HG03558 (cell line): ENCODE measurements around the gene STK33.
"Not testable (repeated sequence)": the region's sequence is repeated elsewhere in the genome, so short reads cannot be mapped to it uniquely, and the experiment has no call there.

ENCODE experiments used
- ATAC-seq: cut with Tn5 transposase; IDR thresholded peaks from one replicate; pipeline ENCODE4 v1.9.1; 2021; ENCODE audit warnings: moderate number of reproducible peaks; ENCODE audit not compliant: unreplicated experiment; ENCODE audit errors: extremely low read depth

The STK33 gene

DNA sequence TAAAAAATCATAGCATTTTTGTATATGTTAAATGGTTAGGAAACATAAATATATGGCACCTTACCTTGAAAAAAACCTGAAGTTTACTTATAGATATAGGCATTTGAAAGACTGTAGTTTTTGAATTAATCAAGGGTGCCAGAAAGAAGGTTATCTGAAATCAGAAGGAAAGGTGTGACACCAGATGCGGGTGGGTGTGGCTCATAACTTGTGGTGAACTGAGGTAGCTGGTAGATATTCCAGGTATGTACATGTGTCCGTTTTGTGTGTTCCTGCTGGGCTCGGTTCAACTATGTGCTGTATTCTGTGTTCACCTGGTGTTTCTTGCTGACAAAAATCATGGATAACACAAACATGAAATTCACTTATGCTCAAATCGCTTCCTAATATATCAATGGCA is 35.6 kb downstream of the STK33 start:
- no peak for ATAC-seq

DNA sequence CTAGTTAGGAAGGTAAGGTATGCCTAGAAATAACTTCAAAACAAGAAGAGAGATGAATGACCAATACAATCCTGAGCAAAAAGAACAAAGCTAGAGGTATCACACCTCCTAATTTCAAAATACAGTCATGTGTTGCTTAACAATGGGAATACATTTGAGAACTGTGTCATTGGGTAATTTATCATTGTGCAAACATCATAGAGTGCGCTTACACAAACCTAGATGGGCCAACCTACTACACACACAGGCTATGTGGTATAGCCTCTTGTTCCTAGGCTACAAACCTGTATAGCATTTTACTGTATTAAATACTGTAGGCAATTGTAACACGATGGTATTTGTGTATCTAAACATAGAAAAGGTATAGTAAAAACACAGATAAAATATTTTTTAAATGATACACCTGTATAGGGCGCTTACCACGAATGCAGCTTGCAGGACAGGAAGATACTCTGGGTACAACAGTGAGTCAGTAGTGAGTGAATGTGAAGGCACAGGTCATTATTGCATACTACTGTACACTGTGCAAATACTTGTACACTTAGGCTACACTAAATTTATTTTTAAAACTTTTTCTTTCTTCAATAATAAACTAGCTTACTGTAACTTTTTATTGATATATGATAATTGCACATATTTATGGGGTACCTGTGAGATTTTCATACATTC is 48.2 kb downstream of the STK33 start:
- ATAC-seq = no peak

DNA sequence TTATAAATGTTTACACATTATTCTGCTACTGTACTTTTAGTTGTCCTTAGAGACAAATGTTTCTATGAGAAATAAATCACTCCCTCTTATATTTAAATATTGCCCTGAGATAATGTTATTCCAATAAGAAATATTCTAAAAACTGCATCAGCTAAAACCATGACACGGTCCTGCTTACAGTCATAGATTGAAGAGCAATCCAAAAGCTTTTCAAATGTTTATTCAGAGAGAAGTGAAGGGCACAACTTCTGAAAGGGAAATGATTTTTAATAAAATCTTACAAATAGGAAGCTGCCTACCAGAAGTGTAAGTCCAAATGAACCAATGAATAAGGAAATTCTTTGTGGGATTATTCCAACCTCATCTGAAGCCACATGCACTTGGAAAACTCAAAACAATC is 49.2 kb downstream of the STK33 start:
- ATAC-seq = no peak

DNA sequence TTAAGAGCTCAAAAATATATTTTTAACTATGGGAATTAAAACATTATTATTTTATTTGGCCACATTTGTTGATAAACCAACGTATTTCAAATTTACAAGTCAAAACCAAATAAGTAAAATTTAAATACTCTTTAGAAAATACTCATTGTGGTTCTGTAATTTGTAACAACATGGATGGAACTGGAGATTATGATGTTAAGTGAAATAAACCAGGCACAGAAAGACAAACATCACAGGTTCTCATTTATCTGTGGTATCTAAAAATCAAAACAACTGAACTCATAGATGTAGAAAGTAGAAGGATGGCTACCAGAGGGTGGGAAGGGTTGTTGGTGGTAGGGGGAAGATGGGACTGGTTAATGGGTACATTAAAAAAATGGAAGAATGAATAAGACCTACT is 50.8 kb downstream of the STK33 start:
- ATAC-seq = no peak

DNA sequence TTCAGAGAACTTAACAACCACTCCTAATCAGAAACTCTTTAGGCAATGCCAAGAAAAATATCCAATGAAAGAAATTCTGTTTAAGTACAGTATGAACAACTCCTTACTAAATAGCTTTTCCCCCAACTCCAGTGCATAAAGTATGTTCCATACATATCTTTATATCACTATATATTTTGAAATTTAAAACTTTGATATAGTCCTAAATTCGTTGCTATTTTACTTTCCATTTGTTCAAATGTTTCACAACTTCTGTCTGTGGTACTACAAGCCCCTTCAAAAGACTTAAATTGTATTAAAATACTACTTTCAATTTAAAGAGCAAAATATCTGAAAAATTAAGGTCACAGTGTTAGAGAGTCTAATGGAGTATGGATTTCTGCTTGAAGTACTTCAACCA is 52.6 kb downstream of the STK33 start:
- ATAC-seq = no peak

DNA sequence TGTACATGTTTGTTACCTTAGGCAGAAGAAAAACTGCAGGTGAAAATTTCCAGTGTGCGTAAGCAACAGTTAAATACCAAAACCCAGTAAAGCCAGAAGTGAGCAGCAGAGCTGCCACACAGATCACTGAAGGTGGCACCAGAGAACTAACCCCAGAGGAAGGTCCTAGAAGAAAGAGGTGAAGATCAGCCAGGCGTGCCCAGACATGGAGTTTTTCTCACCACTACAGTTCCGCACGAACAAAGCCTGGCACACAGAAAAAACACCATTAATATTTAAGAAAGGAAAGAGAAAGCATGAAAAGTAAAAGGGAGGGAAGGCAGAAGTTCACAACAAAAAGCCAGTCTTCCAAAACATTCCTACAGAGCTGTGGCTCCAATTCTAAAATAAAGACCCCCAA is 60.7 kb downstream of the STK33 start:
- peak; percentile 76 for ATAC-seq

DNA sequence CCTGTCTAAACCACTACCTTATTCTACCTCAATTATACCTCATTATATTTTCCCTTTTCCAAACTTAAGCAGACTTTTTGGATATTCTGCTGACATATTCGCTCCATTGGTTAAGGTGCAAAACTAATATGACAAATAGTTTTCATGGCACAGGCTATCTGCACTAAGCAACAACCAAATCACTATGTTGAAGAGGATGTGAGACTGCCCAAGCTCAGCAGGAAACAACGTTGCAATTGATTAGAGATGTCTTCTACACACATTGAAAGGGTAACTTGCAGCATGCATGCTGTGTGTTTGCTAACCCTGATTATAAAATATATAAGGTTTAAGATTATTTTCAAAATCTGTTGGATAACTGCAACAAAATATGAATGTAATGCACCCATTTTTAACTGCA is 61.6 kb downstream of the STK33 start:
- ATAC-seq = peak; percentile 32

DNA sequence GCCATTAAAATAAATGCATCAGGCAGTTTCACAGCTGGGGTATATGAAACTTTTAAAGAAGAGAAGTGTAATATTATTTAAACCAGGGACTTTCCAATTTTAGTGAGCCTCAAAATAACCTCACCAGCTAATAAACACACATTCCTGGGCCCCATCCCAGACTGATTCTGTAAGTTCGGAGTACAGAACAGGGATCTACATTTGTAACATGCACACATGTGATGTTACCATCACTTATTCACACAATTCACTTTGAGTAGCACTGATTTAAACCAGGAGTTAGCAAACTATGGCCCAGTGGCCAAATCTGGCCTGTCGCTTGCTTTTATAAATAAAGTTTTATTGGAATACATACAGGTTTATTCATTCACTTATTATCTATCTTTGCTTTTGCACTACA is 62.0 kb downstream of the STK33 start:
- ATAC-seq = no peak

DNA sequence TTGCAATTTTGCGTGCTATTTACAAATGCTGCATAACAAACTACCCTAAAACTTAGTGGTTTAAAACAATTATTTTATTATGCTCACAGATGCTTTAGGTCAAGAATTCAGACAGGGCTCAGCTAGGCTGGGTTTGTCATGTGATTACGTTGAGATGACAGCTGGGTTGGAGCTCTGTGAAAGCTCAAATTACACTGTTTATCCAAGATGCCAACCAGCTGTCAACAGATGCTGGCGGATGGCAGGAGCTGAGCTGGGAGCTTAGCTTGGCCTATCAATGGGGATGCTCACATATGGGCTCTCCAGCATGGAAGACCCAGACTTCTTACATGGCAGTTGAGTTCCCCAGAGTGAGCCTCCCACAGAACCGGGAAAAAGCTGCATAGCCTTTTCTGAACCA is 62.7 kb downstream of the STK33 start:
- no peak for ATAC-seq

DNA sequence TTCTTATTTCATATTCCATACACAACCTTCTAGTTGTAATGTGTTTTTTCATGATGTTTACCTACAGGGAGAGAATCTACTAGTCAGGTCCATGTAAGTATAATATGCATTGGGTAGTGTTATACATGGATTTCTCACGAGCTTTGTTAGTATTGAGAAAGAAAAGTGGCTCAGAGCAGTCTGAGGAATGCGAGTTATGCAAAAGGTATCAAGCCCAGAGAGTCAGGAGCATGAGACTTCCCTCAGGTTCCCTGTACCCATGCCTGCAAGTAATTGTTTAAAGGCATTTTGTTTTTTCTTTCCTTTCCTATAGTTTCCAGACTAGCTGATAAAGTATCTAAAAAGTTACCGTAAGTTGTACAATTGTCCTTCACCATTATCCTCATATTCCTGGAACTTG is 66.1 kb downstream of the STK33 start:
- no peak for ATAC-seq

DNA sequence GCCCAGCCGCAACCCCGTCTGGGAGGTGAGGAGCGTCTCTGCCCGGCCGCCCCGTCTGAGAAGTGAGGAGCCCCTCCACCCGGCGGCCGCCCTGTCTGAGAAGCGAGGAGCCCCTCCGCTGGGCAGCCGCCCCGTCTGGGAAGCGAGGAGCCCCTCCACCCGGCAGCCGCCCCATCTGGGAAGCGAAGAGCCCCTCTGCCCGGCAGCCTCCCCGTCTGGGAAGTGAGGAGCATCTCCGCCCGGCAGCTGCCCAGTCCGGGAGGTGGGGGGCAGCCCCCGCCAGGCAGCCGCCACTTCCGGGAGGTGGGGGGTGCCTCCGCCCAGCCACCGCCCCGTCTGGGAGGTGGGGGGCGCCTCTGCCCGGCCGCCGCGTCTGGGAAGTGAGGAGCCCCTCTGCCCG is 70.6 kb downstream of the STK33 start:
- no peak for ATAC-seq

DNA sequence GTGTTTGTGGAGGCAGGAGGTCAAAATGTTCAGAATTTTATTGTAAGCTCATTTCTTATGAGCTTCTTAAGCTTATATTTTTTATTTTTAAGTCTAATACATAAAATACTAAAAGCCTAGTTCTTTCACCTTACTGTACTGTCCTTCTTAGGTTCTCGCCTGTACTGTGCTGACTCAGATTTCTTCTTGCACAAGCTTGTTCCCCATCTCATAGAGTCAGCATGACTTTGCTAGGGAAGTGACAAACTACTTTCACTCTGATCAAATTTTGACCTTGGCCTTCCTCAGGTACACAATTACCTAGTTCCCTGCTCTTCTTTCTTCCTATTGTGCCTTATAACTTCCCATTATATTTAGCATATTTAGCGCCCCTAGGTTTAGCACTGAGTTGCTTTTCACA is 81.5 kb downstream of the STK33 start:
- ATAC-seq = no peak

DNA sequence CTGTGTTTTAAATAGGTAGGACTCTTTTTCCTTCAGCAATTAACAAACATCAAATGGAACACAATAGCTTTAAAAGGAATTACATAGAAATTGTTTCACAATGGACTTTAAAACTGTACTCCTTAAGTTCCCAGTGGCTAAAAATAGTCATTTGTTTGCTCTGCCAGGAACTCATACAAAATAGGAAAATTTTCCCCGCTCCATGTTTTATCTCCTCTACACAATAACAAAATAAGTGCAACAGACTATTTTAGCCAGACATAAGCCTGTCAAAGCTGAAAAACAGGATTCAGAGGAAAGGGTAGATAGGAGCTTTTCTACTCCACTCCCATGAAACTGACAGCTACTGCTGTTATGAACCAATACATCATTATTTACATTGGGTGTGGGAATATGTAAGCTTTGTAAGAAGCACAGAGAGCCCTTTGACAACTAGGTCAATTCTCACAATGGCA is 90.1 kb downstream of the STK33 start:
- no peak for ATAC-seq

DNA sequence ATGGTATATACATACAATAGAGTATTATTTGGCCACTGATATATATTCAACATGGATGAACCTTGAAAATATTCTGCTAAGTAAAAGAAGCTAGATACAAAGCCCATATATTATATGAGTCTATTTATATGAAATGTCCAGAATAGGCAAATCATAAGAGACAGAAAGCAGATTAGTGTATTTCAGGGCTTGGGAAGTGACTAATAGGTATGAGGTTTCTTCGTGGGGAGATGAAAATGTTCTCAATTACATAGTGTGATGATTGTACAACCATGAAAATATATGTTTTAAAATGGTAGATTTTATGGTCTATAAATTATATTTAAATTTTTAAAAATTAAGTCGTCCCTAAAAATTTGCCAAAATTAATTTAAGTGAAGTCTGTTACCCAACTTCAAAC is 92.2 kb downstream of the STK33 start:
- no peak for ATAC-seq

DNA sequence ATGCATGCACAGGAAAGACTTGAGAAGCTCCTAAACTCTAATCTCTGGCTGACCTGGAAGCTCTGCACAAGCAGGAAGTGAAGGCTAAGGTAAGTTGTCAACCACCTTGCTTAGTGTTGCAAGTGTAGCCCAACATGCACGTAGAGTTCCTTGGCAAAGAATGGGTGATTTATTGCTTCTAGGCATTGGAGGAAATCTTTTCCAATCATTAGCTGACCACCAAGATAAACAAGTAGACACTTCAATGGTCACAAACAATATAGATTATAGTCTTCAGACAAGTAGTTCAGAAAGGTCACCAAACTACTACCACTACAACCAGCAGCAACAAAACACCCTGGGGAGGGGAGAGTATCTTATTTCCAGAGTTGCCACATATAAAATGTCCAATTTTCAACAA is 105.6 kb downstream of the STK33 start:
- no peak for ATAC-seq

DNA sequence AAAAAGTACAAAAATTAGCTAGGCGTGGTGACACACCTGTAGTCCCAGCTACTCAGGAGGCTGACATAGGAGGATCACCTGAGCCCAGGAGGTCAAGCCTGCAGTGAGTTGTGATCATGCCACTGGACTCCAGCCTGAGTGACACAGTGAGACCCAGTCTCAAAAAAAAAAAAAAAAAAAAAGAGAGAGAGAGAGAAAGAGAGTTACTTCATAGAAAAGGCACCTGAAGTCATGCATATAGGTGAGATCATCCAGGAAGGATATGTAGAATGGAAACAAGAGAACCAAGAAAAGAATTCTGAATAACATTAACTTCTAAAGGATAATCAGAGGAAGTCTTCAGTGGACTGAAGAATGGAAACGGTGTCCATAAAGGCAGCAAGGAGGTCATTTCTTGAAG is 106.8 kb downstream of the STK33 start:
- ATAC-seq = no peak

DNA sequence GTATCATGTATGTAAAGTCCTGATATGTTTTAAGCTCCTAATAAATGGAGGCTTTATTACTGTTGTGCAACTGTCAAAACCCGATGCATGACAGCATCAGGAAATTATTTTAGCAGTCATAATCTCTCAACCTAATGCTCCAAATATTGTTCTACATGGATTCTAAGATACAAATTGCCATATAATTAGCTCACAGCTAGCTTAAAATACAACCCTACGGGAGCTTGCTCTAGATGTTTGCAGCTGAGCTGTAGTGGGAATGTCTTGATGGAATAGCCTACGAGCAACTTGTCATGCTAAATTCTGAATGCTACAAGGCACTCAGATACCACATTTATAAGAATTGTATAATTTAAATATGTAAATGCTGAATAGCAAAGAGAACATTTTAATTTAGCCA is 109.8 kb downstream of the STK33 start:
- no peak for ATAC-seq

DNA sequence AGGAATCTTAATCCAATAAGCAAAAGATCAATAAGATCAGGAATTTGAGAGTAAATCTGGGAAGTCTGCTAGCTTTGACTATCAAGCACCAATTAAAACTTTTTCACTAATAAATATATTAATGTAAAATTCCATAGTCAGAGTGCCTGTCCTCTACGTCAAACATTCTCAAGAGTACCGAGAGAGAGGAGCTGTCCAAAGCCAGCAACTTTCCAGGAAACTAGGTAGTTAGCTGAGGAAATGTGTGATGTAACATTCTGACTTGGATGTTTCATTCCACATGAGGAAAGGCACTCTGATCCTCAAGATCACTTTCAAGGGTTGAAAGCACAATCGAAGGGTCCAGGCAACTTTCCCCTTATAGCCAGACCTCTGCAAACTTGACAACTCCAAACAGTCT is 113.2 kb downstream of the STK33 start:
- no peak for ATAC-seq

DNA sequence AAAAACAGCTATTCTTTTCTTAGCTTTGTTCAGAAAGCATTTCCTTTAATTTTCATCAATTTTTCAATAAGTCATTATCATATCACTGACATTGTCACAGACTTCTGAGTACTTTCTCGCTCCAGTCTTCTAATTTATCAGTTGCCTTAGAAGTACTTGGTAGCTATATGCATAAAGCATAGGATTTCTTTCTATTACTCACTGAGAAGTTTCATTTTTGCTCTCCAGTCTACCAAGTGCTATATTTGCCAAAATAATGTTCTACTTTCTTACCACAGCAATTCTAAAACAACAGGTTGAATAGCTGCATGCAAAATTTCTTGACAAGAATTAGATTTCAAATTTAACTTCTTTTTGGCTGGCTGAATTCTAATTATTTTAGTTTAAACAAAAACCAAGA is 116.3 kb downstream of the STK33 start:
- peak; percentile 91 for ATAC-seq

DNA sequence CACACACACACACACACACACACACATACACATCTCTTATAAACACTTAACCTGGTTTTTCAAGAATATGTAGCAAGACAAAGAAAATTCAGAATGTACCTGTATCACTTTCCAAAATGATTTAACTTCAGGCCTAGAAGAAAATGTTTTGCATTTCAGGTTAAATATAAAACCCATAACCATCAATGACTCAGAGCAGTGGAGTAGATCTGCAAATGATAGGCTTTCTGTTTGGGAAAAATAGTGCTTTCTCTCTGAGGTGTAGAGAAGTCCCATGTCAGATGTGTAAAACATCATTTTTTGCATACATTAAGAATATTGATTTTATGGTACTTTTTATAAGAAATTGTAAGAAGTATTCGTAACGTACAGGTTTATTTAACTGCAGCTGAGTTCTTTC is 116.9 kb downstream of the STK33 start:
- ATAC-seq = no peak

DNA sequence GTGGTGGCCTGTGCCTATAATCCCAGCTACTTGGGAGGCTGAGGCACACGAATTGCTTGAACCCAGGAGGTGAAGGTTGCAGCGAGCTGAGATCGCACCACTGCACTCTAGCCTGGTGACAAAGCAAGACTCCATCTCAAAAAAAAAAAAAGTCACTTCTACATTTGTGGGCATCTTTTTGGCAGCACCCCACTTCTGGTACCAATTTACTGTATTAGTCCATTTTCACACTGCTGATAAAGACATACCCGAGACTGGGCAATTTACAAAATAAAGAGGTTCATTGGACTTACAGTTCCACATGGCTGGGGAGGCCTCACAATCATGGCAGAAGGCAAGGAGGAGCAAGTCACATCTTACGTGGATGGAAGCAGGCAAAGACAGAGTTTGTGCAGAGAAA is 126.2 kb downstream of the STK33 start:
- not testable (repeated sequence) for ATAC-seq

DNA sequence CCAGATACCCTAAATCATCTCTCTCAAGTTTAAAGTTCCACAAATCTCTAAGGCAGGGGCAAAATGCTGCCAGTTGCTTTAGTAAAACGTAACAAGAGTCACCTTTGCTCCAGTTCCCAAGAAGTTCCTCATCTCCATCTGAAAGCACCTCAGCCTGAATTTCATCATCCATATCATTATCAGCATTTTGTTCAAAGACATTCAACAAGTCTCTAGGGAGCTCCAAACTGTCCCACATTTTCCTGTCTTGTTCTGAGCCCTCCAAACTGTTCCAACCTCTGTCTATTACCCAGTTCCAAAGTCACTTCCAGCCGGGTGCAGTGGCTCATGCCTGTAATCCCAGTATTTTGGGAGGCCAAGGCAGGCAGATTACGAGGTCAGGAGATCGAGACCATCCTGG is 126.7 kb downstream of the STK33 start:
- not testable (repeated sequence) for ATAC-seq

DNA sequence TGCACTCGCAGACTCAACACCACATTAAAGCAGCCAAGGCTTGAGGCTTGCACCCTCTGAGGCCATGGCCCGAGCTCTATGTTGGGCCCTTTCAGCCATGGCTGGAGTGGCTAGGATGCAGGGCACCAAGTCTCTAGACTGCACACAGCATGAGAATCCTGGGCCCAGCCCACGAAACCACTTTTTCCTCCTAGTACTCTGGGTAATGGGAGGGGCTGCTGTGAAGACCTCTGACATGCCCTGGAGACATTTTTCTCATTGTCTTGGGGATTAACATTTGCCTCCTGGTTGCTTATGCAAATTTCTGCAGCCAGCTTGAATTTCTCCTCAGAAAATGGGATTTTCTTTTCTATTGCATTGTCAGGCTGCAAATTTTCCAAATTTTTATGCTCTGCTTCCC is 127.1 kb downstream of the STK33 start:
- ATAC-seq = not testable (repeated sequence)
